GM21825 (cell line): ENCODE results near the gene ACOT7.
A peak's percentile ranks its signal among the peaks of the same experiment; 100 is the strongest.
"Not testable (repeated sequence)": the region's sequence is repeated elsewhere in the genome, so short reads cannot be mapped to it uniquely, and the experiment has no call there.

Experiments used
- ATAC-seq: cut with Tn5 transposase; IDR thresholded peaks from one replicate; pipeline ENCODE4 v1.9.1; 2021; ENCODE audit warnings: mild to moderate bottlenecking, moderate library complexity; ENCODE audit not compliant: unreplicated experiment

The ACOT7 gene, protein sequence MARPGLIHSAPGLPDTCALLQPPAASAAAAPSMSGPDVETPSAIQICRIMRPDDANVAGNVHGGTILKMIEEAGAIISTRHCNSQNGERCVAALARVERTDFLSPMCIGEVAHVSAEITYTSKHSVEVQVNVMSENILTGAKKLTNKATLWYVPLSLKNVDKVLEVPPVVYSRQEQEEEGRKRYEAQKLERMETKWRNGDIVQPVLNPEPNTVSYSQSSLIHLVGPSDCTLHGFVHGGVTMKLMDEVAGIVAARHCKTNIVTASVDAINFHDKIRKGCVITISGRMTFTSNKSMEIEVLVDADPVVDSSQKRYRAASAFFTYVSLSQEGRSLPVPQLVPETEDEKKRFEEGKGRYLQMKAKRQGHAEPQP

DNA sequence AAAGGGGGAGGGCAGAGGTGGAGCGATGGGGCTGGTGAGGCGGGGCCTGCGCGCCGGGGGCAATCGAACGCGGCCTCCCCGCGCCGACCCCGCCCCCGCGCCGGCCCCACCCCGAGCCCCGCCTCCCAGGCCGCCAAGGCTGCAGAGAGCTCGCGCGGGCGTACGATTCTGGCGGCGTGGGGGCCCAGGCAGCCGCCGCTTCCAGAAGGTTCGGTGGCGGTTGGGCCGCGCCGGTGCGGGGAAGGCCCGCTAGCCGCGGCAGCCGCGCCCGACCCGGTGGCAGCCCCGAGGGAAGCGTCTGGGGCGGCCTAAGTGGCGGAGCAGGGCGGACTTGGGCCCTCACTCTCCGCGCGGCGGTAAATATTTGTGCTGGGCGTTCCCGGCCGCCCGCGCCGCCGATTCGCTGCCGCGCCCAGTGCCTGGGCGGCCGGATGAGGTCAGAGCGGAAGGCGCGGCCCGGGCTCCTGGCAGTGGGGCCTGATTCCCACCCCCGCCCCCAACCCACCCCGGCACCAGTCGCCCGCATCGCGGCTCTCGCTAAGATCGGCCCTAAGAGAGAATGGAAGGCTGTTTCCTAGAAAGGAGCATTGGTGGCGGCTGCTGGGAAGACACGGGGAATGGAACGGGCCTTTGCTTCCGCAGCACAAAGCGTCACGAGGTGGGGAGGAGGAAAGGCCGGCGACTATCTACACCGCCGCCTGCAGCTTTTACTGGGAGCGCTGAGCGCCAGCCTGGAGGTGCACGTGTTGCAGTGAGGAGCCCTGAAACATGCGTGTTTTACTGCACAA lies at the start of gene ACOT7:
ACOT7 (minus strand) TSS at position 368 of the 788 bp plus-strand sequence. CDS start 368 bp downstream, outside the sequence.
- ATAC-seq: peak; percentile 72

DNA sequence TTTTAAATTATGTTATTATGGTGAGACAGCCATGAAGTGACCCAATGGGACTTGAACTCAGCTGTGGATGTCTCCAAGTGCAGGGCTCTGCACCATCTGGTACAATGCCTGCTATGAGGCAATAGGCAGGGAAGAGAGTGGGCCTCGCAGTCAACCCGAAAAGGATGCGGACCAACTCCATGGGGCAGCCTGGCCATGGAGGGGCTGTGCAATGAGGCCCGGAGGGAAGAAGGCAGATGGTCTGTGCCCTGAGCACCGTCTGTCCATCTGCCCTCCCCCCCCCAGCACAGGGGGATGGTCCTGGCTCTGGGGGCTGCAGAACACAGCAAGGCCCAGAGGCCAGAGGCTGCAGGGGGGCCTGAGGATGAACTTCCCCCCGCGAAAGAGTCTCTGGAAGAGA lies 48.0 kb upstream of the ACOT7 start:
- no peak for ATAC-seq

DNA sequence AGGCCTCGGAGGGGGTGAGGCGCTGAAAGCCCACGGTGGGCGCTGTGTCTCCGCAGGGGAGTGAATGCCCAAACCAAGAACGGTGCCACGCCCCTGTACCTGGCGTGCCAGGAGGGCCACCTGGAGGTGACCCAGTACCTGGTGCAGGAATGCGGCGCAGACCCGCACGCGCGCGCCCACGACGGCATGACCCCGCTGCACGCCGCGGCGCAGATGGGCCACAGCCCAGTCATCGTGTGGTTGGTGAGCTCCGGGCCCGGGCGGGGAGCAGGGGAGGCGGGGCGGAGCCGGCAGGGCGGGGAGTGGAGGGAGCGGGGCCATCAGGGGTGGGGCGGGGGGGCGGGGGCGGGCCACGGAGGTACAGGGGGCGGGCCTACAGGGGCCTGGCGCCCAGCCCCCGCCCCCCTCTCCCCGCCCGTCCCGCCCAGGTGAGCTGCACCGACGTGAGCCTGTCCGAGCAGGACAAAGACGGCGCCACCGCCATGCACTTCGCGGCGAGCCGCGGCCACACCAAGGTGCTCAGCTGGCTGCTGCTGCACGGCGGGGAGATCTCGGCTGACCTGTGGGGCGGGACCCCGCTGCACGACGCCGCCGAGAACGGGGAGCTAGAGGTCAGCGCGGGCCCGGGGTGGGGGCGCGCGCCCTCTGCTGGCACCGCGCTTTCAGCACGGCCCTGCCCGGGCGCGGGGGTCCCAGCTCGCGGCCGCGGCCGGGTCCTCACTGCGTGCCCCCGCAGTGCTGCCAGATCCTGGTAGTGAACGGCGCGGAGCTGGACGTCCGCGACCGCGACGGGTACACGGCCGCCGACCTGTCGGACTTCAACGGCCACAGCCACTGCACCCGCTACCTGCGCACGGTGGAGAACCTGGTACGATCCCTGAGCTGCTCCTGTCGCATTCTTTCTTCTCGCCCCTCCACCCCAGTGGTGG lies 46.9 kb upstream of the ACOT7 start:
- ATAC-seq: no peak

DNA sequence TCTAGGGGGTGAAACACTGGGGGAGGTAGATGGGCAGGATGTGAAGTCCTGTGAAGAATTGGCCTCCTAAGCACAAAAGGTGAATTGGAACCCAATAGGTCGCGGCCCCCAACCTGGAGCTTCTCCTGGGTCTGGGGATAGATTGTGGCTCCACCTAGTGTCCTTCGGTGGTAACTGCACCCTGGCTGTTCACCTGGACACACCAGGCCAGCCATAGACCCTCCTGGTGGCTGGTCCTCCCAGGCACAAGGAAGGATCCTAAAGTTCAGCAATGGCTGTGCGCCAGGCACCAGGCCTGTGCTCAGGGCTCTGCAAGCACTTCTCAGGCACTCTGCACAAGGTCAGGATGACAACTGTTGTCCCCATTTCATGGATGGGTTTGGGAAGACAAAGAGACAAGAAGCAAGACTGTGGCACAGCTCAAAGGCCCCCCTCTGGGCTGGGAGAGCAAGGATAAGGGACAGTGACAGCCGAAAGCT lies 44.5 kb upstream of the ACOT7 start:
- no peak for ATAC-seq

DNA sequence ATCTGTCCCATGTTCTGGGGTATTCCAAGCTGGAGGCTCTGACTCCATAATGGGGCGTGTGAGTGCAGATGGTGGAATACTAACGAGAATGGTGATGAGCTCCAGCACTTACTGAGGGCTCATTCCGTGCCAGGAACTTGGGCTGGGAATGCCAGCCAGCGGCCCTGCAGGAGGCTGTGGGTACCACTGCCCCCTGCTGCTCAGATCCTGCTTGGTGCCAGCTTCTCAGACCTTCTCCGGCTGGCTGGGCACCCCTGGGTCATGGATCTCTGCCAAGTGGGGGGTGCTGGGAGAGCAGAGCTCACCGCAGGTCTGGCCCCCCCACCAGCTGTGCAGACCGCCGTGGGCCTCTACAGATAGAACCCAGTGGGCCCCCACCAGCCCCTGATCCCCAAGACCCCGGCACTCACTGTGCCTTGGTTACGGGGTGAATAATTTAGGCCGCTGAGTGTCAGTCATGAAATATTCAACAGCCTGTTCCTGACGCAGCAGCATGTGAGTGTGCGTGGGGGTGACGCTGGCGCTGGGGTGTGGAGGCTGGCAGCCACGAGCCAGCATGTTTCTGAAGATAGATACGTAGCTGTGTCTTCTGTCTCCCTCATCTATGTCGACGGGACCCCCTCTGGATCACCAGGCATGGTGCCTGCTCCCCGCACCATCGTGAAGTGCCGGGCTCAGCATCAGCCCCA lies 43.6 kb upstream of the ACOT7 start:
- not testable (repeated sequence) for ATAC-seq

DNA sequence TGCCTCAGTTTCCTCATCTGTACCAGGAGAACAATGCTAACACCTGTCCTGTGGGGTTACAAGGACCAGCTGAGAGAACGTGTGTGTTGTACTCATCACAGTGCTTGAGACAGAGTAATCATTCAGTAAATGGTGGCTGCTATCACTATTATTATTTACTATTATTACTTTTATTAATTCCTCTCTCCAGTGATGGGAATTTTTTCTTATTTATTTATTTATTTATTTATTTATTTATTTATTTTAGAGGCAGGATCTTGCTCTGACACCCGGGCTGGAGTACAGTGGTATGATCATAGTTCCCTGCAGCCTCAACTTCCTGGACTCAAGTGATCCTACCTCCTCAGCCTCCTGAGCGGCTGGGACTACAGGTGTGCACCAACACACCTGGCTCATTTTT lies 42.7 kb upstream of the ACOT7 start:
- not testable (repeated sequence) for ATAC-seq

DNA sequence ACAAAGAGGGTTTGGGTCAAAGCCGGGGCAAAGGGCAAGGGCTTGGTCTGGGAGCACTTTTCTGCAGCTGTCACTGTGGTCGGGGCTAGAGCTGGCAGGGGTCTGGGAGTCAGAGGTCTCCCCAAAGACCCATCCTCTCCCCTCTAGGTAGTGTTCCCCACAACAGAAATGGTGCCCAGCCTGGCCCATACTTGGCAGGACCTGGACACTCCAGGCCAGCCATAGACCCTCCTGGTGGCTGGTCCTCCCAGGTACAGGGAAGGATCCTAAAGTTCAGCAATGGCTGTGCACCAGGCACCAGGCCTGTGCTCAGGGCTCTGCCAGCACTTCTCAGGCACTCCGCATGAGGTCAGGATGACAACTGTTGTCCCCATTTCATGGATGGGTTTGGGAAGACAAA lies 42.0 kb upstream of the ACOT7 start:
- no peak for ATAC-seq

DNA sequence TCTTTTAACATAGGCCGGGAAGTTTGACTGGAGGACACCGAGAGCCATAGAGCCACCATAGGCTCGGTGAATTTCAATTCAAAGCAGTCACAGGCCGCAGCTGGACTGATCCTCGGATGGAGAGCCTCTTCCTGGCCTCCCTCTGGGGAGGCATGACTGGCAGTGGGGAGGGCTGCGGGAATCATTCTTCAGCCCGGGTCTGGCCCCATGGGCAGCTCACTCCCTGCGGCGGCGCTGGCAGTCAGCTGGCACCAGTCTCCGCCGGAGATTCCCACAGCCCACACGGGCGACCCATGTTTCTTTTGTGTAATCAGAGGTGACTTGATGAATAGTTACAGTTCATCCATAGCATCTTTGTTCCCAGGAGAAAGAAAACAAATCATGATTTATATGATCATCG lies 41.6 kb upstream of the ACOT7 start:
- no peak for ATAC-seq

DNA sequence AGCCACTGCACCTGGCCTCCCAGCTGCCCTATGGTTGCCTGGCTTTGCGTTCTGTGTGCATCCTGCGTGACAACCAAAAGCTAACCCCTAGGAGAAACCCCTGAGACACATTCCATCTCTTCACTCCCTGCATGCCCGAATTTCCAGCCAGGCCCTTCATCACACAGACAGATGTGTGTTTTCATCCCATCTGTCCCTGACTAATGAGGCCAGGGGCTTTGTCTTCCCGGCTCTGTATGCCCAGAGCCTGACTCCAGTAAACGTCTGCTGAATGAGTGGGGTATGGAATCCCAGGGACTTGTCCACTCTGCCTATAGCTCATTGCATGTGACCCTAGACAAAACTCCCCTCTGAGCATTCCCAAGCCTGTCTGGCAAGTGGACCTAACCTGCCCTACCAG lies 40.6 kb upstream of the ACOT7 start:
- no peak for ATAC-seq

DNA sequence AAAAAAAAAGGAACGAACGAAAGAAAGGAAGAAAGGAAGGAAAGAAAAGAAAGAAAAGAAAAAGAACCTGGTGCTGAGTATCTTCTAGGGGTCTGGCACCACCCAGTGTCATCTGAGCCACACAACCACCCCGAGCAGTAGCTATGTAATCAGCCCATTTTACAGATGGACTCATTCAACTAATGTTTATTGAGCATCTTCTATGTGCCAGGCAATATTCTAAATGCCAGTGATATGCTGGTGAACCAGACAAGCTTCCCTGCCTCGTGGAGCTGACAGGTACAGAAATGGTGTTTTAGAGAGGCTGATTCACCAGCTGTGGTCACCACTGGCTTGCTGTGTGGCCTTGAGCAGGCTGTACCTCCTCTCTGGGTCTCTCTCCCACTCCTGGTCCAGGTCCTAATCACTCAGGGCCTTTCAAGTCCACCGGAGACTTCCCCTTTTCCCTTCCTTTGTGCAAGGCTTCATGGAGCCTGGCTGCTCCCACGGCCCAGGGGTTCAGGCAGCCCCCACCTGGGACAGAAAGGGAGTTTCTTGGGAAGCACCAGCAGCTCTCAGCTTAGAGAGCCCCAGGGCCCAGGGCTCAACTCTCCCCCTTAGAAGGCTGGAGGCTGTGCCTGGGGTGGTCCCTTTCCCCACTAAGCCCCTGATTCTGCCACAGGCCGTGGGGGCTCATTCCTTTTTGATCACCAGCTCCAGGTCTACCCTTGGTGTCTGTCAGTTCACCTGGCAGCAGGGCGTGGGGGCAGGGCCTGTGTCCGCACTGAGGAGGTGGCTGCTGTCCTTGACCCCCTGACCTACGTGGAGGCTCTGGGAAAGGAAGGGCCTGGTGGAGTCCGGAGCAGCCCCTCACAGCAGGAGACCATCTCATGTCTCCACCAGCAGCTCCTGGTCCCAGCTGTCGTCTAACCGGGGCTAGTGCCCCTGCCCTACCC lies 38.3 kb upstream of the ACOT7 start:
- ATAC-seq: not testable (repeated sequence)

DNA sequence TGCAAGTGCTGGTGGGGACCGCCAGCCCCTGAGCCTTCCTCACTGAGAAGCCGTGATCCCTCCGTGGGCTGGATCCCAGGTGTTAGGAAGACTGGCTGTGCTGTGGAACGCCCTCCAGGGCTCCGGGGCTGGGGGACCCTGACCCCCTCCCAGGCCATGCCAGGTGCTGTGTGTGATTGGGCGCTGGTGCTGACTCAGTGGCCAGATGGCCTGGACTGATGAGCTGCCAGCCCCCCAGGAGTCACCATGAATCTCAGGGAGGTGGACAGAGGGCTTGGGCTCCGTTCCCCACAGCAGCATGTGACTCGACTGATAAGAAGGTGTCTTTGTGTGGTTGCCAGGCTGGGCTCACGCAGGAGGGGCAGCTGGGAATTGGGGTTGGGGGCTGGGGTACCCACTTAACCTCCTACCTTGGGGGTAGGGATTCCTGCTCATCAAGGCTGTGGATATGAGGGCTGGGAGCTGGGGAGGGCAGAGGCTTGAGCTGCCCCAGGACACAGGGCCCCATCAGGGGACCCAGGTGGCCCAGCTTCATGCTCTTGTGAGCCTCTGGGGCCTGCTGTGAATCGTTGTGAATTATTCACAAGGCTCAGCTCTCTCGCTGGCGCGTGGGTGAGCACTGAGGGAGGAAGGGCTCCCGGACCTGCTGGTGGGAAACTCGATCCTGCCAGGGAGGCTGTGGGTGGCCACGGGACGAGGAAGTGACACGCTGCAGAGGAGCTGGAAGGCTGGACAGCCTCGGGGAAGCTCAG lies 36.3 kb upstream of the ACOT7 start:
- not testable (repeated sequence) for ATAC-seq

DNA sequence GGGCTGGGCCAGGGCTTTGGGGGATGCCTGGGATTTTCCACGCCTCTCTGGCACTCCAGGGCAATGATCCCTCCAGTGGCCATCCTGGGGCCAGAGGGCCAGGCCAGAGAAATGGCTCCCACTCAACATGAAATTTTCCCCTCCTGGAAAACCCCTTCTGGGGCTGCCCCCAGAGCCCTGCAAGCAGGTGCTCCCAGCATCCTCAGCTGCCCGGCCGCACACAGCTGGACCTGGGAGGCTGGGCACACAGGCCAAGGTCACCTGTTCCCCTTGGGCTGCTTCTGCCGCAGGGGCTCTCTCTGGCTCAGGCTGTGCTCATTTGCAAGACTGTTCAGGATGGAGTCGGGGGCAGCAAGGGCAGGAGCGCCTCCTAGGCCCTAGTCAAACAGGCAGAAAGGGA lies 34.9 kb upstream of the ACOT7 start:
- not testable (repeated sequence) for ATAC-seq

DNA sequence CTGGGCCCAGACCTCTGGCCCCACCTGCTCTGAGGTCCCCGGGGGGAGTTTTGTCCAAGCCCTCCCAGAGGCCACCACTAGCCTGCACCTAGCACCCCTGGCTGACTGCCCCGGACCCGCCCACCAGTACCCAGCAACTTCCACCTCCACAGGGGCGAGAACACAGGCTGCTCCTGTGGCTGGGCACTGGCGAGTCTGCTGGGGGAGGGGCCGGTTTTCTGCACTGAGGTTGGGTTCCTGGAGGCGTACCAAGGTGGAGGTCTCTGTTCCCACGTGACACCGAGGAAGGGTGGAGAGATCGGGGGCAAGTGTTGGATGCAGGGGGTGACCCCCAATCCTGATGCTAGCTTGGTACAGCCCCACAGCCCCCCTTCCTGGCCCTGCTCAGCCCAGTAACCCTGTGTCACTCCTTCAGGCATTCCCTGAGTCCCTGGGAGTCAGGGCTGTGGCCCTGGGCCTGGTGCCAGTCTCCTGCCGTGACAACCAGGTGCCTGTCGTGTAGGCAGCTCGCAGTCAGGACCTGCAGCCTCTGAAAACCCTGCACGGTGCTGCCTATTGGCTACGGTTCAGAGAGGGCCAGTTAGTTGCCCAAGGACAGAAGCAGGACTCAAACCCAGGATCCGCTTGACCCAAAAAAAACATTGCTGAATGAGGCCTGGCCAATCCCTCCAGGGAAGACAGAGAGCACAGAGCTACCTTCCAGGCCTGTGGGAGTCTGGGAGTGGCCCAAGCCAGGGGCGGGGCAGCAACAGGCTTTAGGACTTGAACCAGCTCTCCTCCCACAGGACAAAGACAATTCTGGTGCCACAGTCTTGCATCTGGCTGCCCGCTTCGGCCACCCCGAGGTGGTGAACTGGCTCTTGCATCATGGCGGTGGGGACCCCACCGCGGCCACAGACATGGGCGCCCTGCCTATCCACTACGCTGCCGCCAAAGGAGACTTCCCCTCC lies 34.1 kb upstream of the ACOT7 start:
- ATAC-seq: no peak

DNA sequence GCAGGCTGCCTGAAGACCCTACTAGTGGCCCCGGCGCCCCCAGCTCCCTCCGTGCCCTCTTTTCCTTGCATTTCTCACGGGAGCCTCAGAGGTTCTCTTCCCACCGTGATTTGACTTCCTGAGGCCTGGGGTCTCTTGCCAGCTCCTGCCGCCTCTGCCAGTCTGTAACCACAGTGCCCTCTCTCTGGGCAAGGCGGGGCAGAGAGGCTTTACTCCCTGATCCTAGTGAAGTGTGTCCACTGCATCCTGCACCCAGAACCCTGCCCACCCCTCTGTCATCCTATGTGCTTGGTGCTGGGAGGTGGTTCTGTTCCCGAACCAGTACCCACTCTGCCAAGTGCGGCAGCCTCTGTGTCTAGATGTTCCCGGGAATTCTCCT lies 33.4 kb upstream of the ACOT7 start:
- no peak for ATAC-seq

DNA sequence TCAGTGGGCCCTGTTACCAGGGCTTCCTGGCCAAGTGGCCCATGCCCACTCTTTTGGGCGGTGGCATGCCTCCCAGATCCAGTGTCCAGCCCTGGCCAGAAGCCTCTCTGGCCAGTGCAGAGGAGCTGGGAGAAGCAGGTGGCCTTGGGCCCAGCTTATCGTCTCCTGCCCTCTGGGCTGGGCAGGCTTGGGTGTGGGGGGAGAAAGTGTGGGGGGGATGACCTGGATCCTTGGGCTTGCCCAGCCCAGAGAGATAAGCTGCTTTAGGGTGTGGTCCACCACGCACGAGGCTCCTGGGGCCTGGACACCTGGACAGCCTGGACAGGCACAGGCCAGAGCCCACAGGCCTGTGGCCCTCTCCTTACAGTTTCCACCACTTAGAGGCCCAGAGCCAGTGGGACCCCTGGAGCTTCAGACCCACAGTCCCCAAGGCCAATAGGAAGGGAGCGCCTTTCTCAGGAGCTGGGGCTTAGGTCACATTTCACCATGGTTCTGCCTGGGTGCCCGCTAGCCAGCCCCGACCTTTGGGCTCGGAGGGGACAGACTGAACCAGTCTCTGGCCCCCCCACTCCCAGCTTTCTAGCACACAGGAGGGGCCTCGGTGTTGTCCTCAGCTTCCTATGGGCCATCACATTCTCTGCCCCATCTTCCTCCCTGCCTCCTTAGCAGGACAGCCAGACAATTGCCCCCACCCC lies 32.9 kb upstream of the ACOT7 start:
- ATAC-seq: no peak

DNA sequence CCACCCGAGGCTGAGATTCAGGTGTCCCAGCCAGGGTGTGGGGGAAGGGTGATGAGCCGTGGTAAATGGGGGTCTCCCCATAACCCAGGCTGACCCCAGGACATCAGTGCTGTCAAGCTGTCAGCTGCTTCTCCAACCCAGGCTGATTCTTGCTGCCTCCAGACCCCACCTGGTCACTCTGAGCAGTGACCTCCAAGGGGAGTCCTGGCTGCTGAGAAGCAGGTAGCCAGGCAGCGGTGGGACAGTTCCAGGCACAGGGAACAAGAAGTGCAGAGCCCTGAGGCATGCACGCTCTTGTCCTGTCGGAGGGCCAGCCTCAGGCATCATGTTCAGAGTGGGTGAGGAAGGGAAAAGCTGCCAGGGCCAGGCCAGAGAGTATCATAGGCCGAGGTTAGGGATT lies 32.1 kb upstream of the ACOT7 start:
- no peak for ATAC-seq
